Measurements from ENCODE around the gene SESN3.

GRCh38 chr11:95156133-95156721 is 74.8 kb downstream of the SESN3 start:
- TF ChIP-seq, protein P1, sequence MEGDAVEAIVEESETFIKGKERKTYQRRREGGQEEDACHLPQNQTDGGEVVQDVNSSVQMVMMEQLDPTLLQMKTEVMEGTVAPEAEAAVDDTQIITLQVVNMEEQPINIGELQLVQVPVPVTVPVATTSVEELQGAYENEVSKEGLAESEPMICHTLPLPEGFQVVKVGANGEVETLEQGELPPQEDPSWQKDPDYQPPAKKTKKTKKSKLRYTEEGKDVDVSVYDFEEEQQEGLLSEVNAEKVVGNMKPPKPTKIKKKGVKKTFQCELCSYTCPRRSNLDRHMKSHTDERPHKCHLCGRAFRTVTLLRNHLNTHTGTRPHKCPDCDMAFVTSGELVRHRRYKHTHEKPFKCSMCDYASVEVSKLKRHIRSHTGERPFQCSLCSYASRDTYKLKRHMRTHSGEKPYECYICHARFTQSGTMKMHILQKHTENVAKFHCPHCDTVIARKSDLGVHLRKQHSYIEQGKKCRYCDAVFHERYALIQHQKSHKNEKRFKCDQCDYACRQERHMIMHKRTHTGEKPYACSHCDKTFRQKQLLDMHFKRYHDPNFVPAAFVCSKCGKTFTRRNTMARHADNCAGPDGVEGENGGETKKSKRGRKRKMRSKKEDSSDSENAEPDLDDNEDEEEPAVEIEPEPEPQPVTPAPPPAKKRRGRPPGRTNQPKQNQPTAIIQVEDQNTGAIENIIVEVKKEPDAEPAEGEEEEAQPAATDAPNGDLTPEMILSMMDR (conservative IDR thresholded peaks at IDR 0.05; ENCODE audit: low read depth, low read length) = no peak
- TF ChIP-seq EZH2 (IDR thresholded peaks at IDR 0.05; ENCODE audit: low read length, unreplicated experiment) = no peak

Data from PC-3 (cell line).